H1 (cell line): ENCODE results near the gene ZNF597. TPM values are rescaled to one million over a fixed set of nuclear protein-coding genes. Genes with fewer than 3 reads are reported as not detected.

ENCODE experiments used
- CTCF ChIA-PET: fragments of 300-600 bp; sonication (Branson Sonifier 250); formaldehyde crosslinking; loops from one replicate; lab custom pipeline; 2021; ENCODE audit not compliant: partially characterized antibody; lab: Charles Lee
- POLR2A ChIA-PET: fragments of 300-600 bp; sonication (Branson Sonifier 250); formaldehyde crosslinking; loops from one replicate; lab custom pipeline; 2021; ENCODE audit warnings: inconsistent platforms; ENCODE audit not compliant: partially characterized antibody; lab: Charles Lee
- DNase-seq, 2 experiments: peaks; one replicate each; pipeline versions ENCODE4 v3.0.0 to v3.0.0-alpha.2; 2010 to 2022; ENCODE audit warnings: low spot score in 2 of 2, low read depth in 1 of 2, mixed read lengths in 1 of 2
- FAIRE-seq: peaks from 2 replicates; lab custom pipeline; 2011; peaks lifted over from hg19 to GRCh38; lab: Jason Lieb, UNC
- H2AFZ ChIP-seq: 2 replicates; pipeline ENCODE4 v1.8.1; 2012; ENCODE audit warnings: low read length, inconsistent platforms
- H2AK5ac ChIP-seq: 2 replicates; pipeline ENCODE4 v1.6.1; 2013; ENCODE audit warnings: low read depth, low read length
- H2BK120ac ChIP-seq: replicated peaks from 2 replicates; pipeline ENCODE3; 2013; ENCODE audit warnings: low read depth, low read length, inconsistent platforms
- H2BK12ac ChIP-seq: 2 replicates; pipeline ENCODE4 v1.6.1; 2013; ENCODE audit warnings: low read depth, low read length
- H2BK15ac ChIP-seq: 2 replicates; pipeline ENCODE4 v1.6.1; 2013; ENCODE audit warnings: low read length
- H2BK20ac ChIP-seq: 2 replicates; pipeline ENCODE4 v1.6.1; 2013; ENCODE audit warnings: low read length
- H2BK5ac ChIP-seq: 2 replicates; pipeline ENCODE4 v1.6.1; 2013; ENCODE audit warnings: low read depth, low read length
- H3K14ac ChIP-seq: 2 replicates; pipeline ENCODE4 v1.6.1; 2013; ENCODE audit warnings: inconsistent platforms; ENCODE audit not compliant: insufficient read length
- H3K18ac ChIP-seq: 2 replicates; pipeline ENCODE4 v1.6.1; 2013; ENCODE audit warnings: low read length; ENCODE audit errors: extremely low read depth
- H3K23ac ChIP-seq: 2 replicates; pipeline ENCODE4 v1.6.1; 2013; ENCODE audit warnings: inconsistent platforms; ENCODE audit not compliant: insufficient read length
- H3K23me2 ChIP-seq: 2 replicates; pipeline ENCODE4 v1.6.1; 2013; ENCODE audit warnings: low read depth, low read length
- H3K27ac ChIP-seq: 2 replicates; pipeline ENCODE4 v1.6.1; 2011; ENCODE audit warnings: low read depth, low read length, inconsistent platforms
- H3K27me3 ChIP-seq, 4 experiments: replicated peaks in 1 of 4; 1 replicate in 1 of 4; 2 replicates in 3 of 4; pipeline versions ENCODE4 v1.6.1 to v1.8.1; 2011 to 2013; ENCODE audit warnings: low read length in 3 of 4, mild to moderate bottlenecking in 3 of 4, inconsistent platforms in 2 of 4, mixed read lengths in 2 of 4, moderate library complexity in 1 of 4; ENCODE audit not compliant: control insufficient read depth in 3 of 4, insufficient read depth in 3 of 4; ENCODE audit errors: extremely low read depth in 1 of 4
- H3K36me3 ChIP-seq, 4 experiments: 2 replicates each; pipeline versions ENCODE4 v1.6.1 to v1.8.1; 2011 to 2013; ENCODE audit warnings: mild to moderate bottlenecking in 4 of 4, low read length in 3 of 4, moderate library complexity in 2 of 4, control low read depth in 1 of 4, inconsistent platforms in 1 of 4; ENCODE audit not compliant: insufficient read depth in 4 of 4, control insufficient read depth in 2 of 4
- H3K4ac ChIP-seq: replicated peaks from 2 replicates; pipeline ENCODE3; 2013; ENCODE audit warnings: low read length, low read depth, mixed read lengths, inconsistent platforms; ENCODE audit not compliant: insufficient read length
- H3K4me1 ChIP-seq, 4 experiments: replicated peaks in 1 of 4; 1 replicate in 1 of 4; 2 replicates in 3 of 4; pipeline versions ENCODE4 v1.6.1 to v1.8.1; 2011 to 2013; ENCODE audit warnings: low read length in 3 of 4, inconsistent platforms in 2 of 4, mixed read lengths in 1 of 4; ENCODE audit not compliant: insufficient read depth in 4 of 4, control insufficient read depth in 3 of 4
- H3K4me2 ChIP-seq, 2 experiments: 2 replicates each; pipeline versions ENCODE4 v1.6.1 to v1.8.1; 2011 to 2013; ENCODE audit warnings: low read depth in 2 of 2, low read length in 2 of 2, control low read depth in 1 of 2, inconsistent platforms in 1 of 2, mild to moderate bottlenecking in 1 of 2; ENCODE audit not compliant: insufficient read depth in 1 of 2
- H3K4me3 ChIP-seq, 4 experiments: fragments of 200-600, 300-600 bp in 1 of 4; sonication (generic), shearing (Covaris generic), sonication (Bioruptor Twin) in 1 of 4; 2 replicates each; pipeline versions ENCODE4 v1.5.1 to v1.8.1; 2011 to 2016; ENCODE audit warnings: low read length in 4 of 4, low read depth in 3 of 4, control low read depth in 2 of 4, inconsistent platforms in 2 of 4, mild to moderate bottlenecking in 2 of 4, mixed read lengths in 1 of 4, moderate library complexity in 1 of 4; ENCODE audit not compliant: insufficient read depth in 2 of 4; ENCODE audit errors: extremely low read depth in 1 of 4
- H3K56ac ChIP-seq: replicated peaks from 2 replicates; pipeline ENCODE3; 2013; ENCODE audit warnings: low read depth, mild to moderate bottlenecking, mixed read lengths, low read length, inconsistent platforms; ENCODE audit not compliant: insufficient read length
- H3K79me1 ChIP-seq: 2 replicates; pipeline ENCODE4 v1.6.1; 2013; ENCODE audit warnings: low read depth, low read length, control low read depth
- H3K79me2 ChIP-seq, 2 experiments: 2 replicates each; pipeline versions ENCODE4 v1.6.1 to v1.8.1; 2012 to 2013; ENCODE audit warnings: low read length in 2 of 2, mild to moderate bottlenecking in 2 of 2, inconsistent platforms in 1 of 2; ENCODE audit not compliant: insufficient read depth in 2 of 2, control insufficient read depth in 1 of 2
- H3K9ac ChIP-seq, 4 experiments: replicated peaks in 1 of 4; 1 replicate in 1 of 4; 2 replicates in 3 of 4; pipeline versions ENCODE4 v1.6.1 to v1.8.1; 2011 to 2013; ENCODE audit warnings: low read depth in 3 of 4, low read length in 3 of 4, control low read depth in 2 of 4, mild to moderate bottlenecking in 2 of 4, moderate library complexity in 2 of 4, inconsistent platforms in 1 of 4; ENCODE audit errors: extremely low read depth in 1 of 4
- H3K9me3 ChIP-seq, 2 experiments: 2 replicates each; pipeline versions ENCODE4 v1.6.1 to v1.8.1; 2012 to 2013; ENCODE audit warnings: mild to moderate bottlenecking in 2 of 2, moderate library complexity in 2 of 2, control low read depth in 1 of 2, inconsistent platforms in 1 of 2, low read depth in 1 of 2, low read length in 1 of 2, mixed read lengths in 1 of 2; ENCODE audit not compliant: insufficient read depth in 2 of 2
- H4K20me1 ChIP-seq, 2 experiments: replicated peaks in 1 of 2; 2 replicates each; pipeline versions ENCODE3 to v1.8.1; 2011 to 2013; ENCODE audit warnings: inconsistent platforms in 2 of 2, low read length in 2 of 2, mild to moderate bottlenecking in 1 of 2; ENCODE audit not compliant: insufficient read depth in 2 of 2, control insufficient read depth in 1 of 2
- H4K5ac ChIP-seq: 2 replicates; pipeline ENCODE4 v1.6.1; 2013; ENCODE audit warnings: low read length, low read depth, mixed read lengths, inconsistent platforms; ENCODE audit not compliant: insufficient read length
- H4K8ac ChIP-seq: 2 replicates; pipeline ENCODE4 v1.8.0; 2013; ENCODE audit warnings: mild to moderate bottlenecking, moderate library complexity, low read length, inconsistent platforms; ENCODE audit not compliant: insufficient read depth; ENCODE audit errors: extremely low read depth
- H4K91ac ChIP-seq: replicated peaks from 2 replicates; pipeline ENCODE3; 2013; ENCODE audit warnings: low read length, mixed read lengths, inconsistent platforms; ENCODE audit not compliant: insufficient read length
- ASH2L ChIP-seq: fragments of 200-600, 300-600 bp; sonication (generic); IDR thresholded peaks from one replicate; pipeline ENCODE4 v1.7.1; 2017; ENCODE audit warnings: low read length
- BACH1 ChIP-seq: IDR thresholded peaks from 2 replicates; pipeline ENCODE4 v1.6.1; 2012; ENCODE audit warnings: low read length, improper control_type of control experiment
- CHD2 ChIP-seq: IDR thresholded peaks from 2 replicates; pipeline ENCODE4 v1.6.1; 2012; ENCODE audit warnings: low read length, improper control_type of control experiment
- KDM1A ChIP-seq: fragments of 200-600, 300-600 bp; sonication (generic); IDR thresholded peaks from 2 replicates; pipeline ENCODE4 v1.7.1; 2016; ENCODE audit warnings: mild to moderate bottlenecking, low read length, borderline replicate concordance
- NANOG ChIP-seq: IDR thresholded peaks from 2 replicates; pipeline ENCODE4 v1.6.1; 2011; ENCODE audit warnings: low read length, low read depth, mild to moderate bottlenecking, inconsistent platforms; ENCODE audit not compliant: insufficient read depth, poor library complexity, severe bottlenecking
- POLR2A ChIP-seq, 2 experiments: IDR thresholded peaks; 1 replicate in 1 of 2; 2 replicates in 1 of 2; pipeline ENCODE4 v1.6.1; 2011; ENCODE audit warnings: low read depth in 2 of 2, low read length in 2 of 2, mild to moderate bottlenecking in 2 of 2; ENCODE audit errors: control extremely low read depth in 1 of 2
- RAD21 ChIP-seq, 2 experiments: IDR thresholded peaks in 1 of 2; conservative IDR thresholded peaks in 1 of 2; 2 replicates each; pipeline ENCODE4 v1.6.1; 2011; ENCODE audit warnings: low read depth in 2 of 2, low read length in 2 of 2, improper control_type of control experiment in 1 of 2, inconsistent platforms in 1 of 2, mild to moderate bottlenecking in 1 of 2, moderate library complexity in 1 of 2
- RXRA ChIP-seq: IDR thresholded peaks from 2 replicates; pipeline ENCODE4 v1.6.1; 2011; ENCODE audit warnings: low read depth, mild to moderate bottlenecking, low read length, moderate library complexity; ENCODE audit not compliant: insufficient read depth
- SIN3A ChIP-seq, 2 experiments: IDR thresholded peaks in 1 of 2; conservative IDR thresholded peaks in 1 of 2; 2 replicates each; pipeline ENCODE4 v1.6.1; 2011 to 2012; ENCODE audit warnings: low read length in 2 of 2, improper control_type of control experiment in 1 of 2, low read depth in 1 of 2, mild to moderate bottlenecking in 1 of 2
- SP2 ChIP-seq: IDR thresholded peaks from 2 replicates; pipeline ENCODE4 v1.6.1; 2012; ENCODE audit warnings: mild to moderate bottlenecking, low read length, inconsistent platforms
- WGBS, 2 experiments: shearing (Covaris generic) in 1 of 2; methylation state at CpG; one replicate each; pipeline versions ENCODE4 v1.1.6 to v1.1.7; 2013 to 2015; ENCODE audit warnings: low lambda C conversion rate in 2 of 2, mixed read lengths in 2 of 2, inconsistent platforms in 1 of 2, low coverage in 1 of 2, missing lambda C conversion rate in 1 of 2; ENCODE audit not compliant: insufficient replicate concordance in 2 of 2, insufficient coverage in 1 of 2, insufficient read length in 1 of 2; ENCODE audit errors: extremely low coverage in 1 of 2, missing lambda C conversion rate in 1 of 2; 5-methylcytosine and 5-hydroxymethylcytosine counted together
- polyA plus RNA-seq, 7 experiments: library from polyadenylated mRNA; depleted of rRNA in 3 of 7; stranded (reverse) in 5 of 7; unstranded in 2 of 7; fragments of >200 nt in 5 of 7; fragments of 200-250 nt in 2 of 7; gene quantifications; 1 replicate in 5 of 7; 2 replicates in 1 of 7; 4 replicates in 1 of 7; pipeline versions ENCODE4 v1.2.1 to v1.2.3, GENCODE V29; 2011 to 2013; ENCODE audit warnings: missing spikeins in 2 of 7, mixed read lengths in 2 of 7
- total RNA-seq: library from RNA; stranded (reverse); fragmentation: NEBNext Ultra II Directional; extraction: Animal tissue kit (Norgen Biotek cat#: 25700); gene quantifications from 2 replicates; pipeline ENCODE4 v1.2.1, GENCODE V29; 2021
- TF ChIP-seq, protein P1 (sequence below), 3 experiments: IDR thresholded peaks; 1 replicate in 2 of 3; 2 replicates in 1 of 3; pipeline versions ENCODE4 v1.5.1 to v1.6.1; 2011; ENCODE audit warnings: low read length in 3 of 3, mild to moderate bottlenecking in 3 of 3, inconsistent platforms in 2 of 3, low read depth in 1 of 3, moderate library complexity in 1 of 3; ENCODE audit not compliant: insufficient read depth in 1 of 3; ENCODE audit errors: control extremely low read depth in 1 of 3

Gene ZNF597
- total and polyA plus RNA-seq, 2 of the 8 experiments (the other 6 are each of a cell fraction or from before 2014, with no cell fraction given): 0.68 to 2.6 TPM

DNA sequence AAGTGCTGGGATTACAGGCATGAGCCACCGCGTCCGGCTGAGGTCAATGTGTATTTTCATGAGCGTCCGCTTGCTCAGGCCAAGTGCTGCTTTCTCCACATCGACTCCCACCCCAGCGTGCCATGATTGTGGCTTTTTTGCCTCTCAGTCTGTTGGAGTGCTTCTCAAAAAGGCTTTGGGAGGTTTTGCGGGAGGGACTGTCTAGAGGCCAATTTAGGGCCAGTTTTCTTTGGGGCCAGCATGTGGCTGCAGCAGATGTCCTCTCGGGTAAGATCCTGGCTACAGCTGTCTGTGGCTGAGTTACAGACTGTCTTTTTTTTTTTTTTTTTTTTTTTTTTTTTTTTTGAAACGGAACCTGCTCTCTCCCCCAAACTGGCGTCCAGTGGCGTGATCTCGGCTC is 45.5 kb upstream of the ZNF597 start:
- DNase-seq: no peak
- peaks cover 2 to 7% of the 10 kb centered on the region in 2 experiments for H4K20me1 ChIP-seq
- no peaks in the 10 kb centered on the region for H3K4me1 ChIP-seq
- H2BK5ac ChIP-seq: no peak overlapping the region
- no peaks in the 10 kb centered on the region for H3K27me3 ChIP-seq
- no peak overlapping the region for H4K5ac ChIP-seq
- H3K4me3 ChIP-seq: no peak overlapping the region
- no peak overlapping the region for H4K91ac ChIP-seq
- H3K4ac ChIP-seq: no peak overlapping the region
- H3K23ac ChIP-seq: no peak overlapping the region
- no peak overlapping the region for H2BK12ac ChIP-seq
- no peak overlapping the region for H2BK20ac ChIP-seq
- no peaks in the 10 kb centered on the region; the same call in 1 of the 2 replicates for H3K79me1 ChIP-seq
- no peak overlapping the region for H4K8ac ChIP-seq
- peaks cover 3 to 12% (median 9%) of the 10 kb centered on the region in 4 experiments; a peak in 4 of 8 replicates for H3K36me3 ChIP-seq
- H3K14ac ChIP-seq: no peak overlapping the region
- 76% methylated on average over 9 of the region's 13 CpGs; no CpG with 5 or more reads in 1 of the 2 experiments for WGBS, 2 experiments
- H3K23me2 ChIP-seq: no peaks in the 10 kb centered on the region
- H3K9me3 ChIP-seq: no peaks in the 10 kb centered on the region
- no peaks in the 10 kb centered on the region for H3K79me2 ChIP-seq
- CTCF ChIA-PET: interaction anchor here (1.1 to 6.7 kb wide), 2 partner anchors 8 to 176 kb away, joined by 5 to 27 read pairs; partner anchors contain the start of gene C16orf90
- no peak for FAIRE-seq
- POLR2A ChIA-PET: interaction anchor here (0.7 kb wide), 1 partner anchor 9 kb away, joined by 3 read pairs; no protein-coding TSS in a partner anchor
- no peak overlapping the region for H2BK15ac ChIP-seq
- H3K18ac ChIP-seq: no peak overlapping the region
- H3K9ac ChIP-seq: no peak overlapping the region
- H2AK5ac ChIP-seq: no peak overlapping the region
- no peak overlapping the region for H3K27ac ChIP-seq
- H3K4me2 ChIP-seq: no peak overlapping the region
- no peak overlapping the region for H2BK120ac ChIP-seq
- H2AFZ ChIP-seq: no peak overlapping the region
- no peak overlapping the region for H3K56ac ChIP-seq
- TF ChIP-seq RAD21 (IDR thresholded peaks at IDR 0.05 in 1 of 2, conservative IDR thresholded peaks at IDR 0.05 in 1 of 2; ENCODE audit: low read depth in 2 of 2, low read length in 2 of 2) (no peak), RXRA (no peak), SIN3A (conservative IDR thresholded peaks at IDR 0.05 in 1 of 2, IDR thresholded peaks at IDR 0.05 in 1 of 2; ENCODE audit: low read depth in 1 of 2, low read length in 2 of 2) (no peak), POLR2A (IDR thresholded peaks at IDR 0.05; ENCODE audit: control extremely low read depth in 1 of 2, low read depth in 2 of 2, low read length in 2 of 2) (no peak), CHD2 (no peak), NANOG (no peak), ASH2L (no peak), SP2 (no peak), BACH1 (no peak), KDM1A (no peak)
- TF ChIP-seq, protein P1, sequence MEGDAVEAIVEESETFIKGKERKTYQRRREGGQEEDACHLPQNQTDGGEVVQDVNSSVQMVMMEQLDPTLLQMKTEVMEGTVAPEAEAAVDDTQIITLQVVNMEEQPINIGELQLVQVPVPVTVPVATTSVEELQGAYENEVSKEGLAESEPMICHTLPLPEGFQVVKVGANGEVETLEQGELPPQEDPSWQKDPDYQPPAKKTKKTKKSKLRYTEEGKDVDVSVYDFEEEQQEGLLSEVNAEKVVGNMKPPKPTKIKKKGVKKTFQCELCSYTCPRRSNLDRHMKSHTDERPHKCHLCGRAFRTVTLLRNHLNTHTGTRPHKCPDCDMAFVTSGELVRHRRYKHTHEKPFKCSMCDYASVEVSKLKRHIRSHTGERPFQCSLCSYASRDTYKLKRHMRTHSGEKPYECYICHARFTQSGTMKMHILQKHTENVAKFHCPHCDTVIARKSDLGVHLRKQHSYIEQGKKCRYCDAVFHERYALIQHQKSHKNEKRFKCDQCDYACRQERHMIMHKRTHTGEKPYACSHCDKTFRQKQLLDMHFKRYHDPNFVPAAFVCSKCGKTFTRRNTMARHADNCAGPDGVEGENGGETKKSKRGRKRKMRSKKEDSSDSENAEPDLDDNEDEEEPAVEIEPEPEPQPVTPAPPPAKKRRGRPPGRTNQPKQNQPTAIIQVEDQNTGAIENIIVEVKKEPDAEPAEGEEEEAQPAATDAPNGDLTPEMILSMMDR (IDR thresholded peaks at IDR 0.05; ENCODE audit: control extremely low read depth in 1 of 3, insufficient read depth in 1 of 3, low read depth in 1 of 3, low read length in 3 of 3): no peak
